Measurements from ENCODE around the gene DENND2D. TPM values are rescaled to one million over a fixed set of nuclear protein-coding genes. Genes with fewer than 3 reads are reported as not detected.

DENND2D gene, protein sequence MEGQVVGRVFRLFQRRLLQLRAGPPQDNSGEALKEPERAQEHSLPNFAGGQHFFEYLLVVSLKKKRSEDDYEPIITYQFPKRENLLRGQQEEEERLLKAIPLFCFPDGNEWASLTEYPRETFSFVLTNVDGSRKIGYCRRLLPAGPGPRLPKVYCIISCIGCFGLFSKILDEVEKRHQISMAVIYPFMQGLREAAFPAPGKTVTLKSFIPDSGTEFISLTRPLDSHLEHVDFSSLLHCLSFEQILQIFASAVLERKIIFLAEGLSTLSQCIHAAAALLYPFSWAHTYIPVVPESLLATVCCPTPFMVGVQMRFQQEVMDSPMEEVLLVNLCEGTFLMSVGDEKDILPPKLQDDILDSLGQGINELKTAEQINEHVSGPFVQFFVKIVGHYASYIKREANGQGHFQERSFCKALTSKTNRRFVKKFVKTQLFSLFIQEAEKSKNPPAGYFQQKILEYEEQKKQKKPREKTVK
- polyA plus RNA-seq (ENCODE audit: insufficient read length in 10 of 10): 1 to 10 TPM in 9 of 10 donors, under 1 TPM in 1; 0.98 to 8.7 (median 2.3) TPM
- long read RNA-seq, donor 1: 0 reads
- long read RNA-seq, donor 2: 0 reads
- long read RNA-seq, donor 3: 0 reads
- long read RNA-seq, donor 4: 0 reads
- long read RNA-seq, donor 5: 0 reads
- long read RNA-seq, donor 6: 0 reads
- long read RNA-seq, donor 7: 0 reads
- long read RNA-seq, donor 8: 0 reads
- long read RNA-seq, donor 9: 0 reads

DNA sequence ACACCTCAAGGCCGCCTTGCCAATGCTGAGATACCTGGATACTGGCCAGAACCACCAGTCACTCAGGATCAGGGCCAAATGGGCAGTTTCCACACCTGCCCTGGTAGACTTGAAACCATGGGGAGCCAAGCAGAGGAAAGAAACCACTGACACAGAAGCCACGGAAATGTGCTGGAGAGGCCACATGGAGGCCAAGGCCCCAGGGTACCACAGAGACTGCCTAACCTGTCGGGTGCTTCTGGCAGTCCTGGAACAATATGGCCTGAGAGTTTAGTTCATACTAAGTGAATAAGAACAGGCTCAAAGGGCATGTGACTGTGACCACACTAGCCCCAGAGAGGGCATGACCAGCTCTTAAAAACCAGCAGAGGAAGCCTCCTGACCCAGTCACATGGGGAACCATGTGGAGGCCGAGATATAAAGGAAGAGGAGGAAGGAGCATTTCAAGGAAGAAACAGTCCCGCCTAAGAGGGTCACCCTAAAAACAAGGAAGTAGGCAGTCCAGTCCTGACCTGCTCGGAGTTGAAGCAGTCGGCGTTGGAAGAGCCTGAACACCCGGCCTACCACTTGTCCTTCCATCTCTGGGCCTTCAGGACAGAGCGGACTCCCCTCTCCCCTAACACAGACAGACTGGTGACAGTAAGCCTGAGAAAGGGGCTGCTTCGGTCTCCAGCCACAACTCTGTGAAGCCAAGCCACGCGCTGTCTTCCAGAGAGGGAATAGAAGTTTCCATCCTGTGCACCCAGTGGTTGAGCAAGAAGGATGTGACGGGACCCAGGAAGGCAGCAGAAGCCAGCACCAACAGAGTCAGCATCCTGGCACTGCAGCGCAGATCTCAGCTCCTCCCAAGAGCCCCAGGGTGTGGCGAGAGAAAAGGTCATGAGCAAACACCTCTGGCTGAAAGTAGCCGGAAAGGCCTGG is at the start of gene DENND2D:
Gene DENND2D, minus strand, starts transcription at position 766 of the 921 bp plus-strand sequence. Its CDS starts 187 bp downstream, at position 579.
- peak in 2 of 3 donors; percentile 15 to 52 for DNase-seq

DNA sequence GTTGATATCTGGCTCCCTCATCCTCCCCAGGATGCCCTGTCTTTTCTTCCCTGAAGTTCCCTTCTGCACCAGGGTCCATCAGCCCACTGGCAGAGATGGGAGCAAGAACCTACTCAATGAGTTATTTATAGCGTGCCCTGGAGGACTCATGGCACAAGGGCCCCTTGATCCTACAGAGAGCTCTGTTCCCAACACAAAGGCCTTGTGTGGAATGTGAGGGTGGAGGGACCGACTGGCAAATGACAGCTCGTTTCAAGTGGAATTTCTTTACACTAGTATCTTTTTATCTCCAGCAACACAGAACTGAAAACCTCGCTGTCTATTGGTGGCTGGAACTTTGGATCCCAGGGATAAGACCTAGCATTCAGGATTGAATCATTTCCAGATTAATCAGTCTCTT is 49.5 kb upstream of the DENND2D start:
- no peak for DNase-seq

DNA sequence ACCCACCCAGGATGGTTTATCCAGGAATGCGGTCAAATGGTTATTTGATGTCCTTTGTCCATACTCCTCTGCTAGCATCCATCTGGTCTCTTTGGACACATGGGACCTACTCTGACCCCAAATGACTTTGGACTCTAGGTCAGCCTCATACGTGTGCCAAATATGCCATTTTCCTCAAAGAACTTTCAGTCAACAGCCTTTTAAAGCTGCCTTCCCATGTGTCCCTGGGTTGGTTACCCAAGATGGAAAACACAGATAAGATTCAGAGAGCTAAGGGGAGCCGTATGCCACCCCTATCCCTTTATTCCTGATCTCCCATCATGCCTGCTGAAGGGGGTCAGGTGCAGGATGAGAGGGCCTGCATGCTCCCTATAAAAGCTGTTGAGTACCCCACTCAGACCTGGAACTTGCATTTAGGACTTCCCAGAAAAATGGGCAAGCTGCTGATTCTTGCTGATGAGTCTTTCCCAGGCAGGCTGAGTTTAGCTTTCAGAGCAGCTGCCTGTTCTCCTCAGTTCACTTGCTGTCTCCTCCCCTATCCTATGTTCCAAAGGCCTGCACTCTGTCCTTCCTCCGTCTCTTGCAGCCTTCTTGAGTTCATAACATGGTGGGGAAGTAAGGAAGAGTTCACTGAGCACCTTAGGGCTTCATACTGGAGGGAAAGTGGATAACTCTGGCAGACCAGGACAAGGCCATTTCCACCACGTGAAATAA is 46.8 kb upstream of the DENND2D start:
- DNase-seq: no peak

DNA sequence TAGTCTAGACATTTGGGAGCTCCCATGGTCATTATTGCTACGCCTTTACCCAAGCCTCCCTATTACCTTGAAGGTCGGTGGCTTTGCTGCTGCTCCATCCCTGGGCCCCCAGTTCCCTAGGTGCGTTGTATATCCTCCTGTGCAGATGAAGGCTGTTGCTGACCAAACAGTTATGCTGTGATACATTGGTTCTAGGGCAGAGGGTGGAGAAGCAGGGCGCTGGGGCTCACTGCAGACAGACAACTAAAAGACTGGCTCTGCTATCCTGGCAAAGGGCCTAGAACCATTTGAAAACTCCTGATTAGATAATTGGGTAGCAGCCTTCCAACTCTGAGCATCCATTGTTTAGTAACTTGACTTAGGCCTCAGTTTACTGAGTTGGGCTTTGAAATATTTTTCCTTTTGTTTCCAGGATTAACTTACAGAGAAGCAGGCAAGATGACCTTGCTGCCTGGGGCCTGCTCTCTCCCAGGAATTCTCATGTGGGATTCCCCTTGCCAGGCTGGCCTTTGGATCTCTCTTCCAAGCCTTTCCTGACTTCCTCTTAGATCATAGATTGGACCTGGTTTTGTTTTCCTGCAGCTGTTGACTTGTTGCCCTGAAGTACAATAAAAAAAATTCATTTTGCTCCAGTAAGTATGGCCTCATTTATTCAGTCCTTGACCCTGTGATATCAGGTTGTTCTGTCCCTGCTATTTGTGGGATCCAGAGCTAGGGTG is 42.5 kb upstream of the DENND2D start:
- peak in 1 of 3 donors; percentile 13 for DNase-seq

DNA sequence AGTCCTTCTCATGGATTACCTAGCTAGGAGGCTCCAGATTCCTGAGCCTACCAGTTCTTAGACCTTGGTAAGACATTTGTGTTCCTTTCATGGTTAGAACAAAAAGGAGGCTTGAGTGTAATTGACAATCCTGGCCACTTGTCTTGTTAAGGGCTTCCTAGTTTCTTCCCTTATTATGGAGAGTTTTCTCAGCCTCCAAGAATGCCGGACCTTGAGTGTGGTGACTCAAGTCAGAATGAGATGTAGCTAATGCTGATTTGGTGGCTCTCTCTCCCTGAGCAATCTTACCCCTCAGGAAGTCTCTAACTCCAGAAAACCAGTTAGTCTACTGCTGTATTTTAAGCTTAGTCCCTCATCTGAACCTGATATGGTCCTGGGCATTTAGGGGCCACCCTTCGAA is 41.4 kb upstream of the DENND2D start:
- DNase-seq: no peak

DNA sequence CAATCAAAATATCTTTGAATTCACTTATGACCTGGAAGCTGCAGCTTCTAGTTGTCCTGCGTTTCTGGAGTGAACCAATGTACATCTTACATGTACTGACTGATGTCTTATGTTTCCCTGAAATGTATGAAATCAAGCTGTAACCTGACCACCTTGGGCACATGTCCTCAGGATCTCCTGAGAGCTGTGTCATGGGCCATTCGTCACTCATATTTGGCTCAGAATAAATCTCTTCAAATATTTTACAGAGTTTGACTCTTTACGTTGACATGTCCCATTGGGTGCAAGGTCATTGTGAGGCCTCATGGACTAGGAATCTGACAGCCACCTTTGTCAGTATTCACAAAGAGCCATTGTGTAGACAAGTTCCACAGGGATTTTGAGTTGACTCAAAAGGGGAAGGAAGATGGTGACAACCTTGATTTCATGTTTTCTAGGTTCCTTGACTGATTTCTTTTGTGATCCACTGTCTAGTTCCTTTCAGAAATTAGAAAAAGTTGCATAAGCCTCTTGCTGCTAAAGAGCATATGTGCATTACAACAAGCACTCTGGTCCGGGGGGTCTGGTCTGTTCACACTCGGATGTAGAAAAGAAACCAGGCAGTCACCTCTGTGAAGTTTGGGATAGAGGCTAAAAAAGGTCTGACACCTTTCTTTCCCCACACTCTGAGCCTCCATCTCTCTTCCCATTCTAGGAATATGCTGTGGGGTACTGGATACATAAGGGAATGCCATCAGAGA is 37.8 kb upstream of the DENND2D start:
- DNase-seq: no peak

DNA sequence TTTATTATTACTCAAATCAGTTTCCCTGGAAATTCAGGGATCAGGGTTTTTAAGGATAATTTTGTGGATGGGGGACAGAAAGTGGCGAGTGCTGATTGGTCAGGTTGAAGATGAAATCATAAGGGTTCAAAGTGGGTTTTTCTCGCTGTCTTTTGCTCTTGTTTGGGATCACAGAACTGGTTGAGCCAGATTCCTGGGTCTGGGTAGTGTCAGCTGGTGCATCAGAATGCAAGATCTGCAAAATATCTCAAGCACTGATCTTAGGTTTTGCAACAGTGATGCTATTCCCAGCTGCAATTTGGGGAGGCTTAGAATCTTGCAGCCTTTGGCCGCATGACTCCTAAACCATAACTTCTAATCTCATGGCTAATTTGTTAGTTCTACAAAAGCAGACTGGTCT is 36.4 kb upstream of the DENND2D start:
- no peak for DNase-seq

DNA sequence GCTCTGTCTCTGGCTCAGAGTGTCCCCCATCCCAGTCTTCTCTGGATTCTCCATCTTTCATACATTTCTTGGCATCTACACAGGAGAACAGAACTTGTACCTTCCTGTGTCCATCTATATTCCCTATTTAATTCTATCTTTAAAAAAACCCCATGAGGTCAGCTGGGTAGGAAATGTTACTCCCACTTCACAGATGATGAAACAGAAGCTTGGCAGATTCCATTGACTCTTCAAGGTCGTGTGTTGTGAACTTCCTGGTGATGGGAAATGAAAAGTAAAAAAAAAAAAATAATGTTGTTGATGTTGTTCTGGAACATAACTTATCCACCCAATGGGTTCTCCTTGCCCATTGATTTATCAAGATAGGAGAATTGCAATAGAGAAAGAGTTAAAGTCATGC is 35.9 kb upstream of the DENND2D start:
- no peak for DNase-seq

DNA sequence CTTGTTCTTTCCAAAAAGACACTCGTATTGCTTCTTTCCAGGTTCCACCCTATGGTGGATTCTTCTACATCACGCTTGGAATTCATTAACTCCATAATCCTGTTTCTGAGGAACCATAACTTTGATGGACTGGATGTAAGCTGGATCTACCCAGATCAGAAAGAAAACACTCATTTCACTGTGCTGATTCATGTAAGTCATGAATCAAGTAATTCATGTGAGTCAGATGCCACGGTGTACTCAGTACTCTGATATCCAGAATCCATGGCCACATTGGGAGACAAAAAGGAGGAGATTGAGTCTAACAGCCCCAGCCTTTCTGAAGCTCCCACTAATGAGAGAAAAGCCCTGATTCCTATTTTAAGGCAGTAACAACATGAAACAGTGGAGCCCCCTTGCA is 34.4 kb upstream of the DENND2D start:
- DNase-seq: no peak

DNA sequence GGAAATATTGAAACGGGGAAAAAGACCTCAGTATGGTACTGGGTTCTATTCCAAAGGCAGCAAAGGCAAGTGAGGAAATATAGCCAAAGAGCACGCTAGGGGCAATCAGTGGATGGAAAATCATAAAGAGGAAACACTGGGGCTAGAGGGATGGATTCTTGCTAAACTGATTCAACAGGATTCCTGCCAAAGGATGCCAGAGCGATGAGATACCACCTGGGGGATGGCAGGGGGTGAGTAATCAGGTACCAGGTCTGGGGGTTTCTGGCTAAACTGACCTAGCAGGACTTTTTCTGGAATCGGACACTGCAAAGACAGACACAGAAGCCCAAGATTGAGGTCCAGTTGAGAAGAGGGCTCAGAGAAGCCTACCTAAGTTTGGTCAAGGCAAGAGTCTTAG is 33.8 kb upstream of the DENND2D start:
- no peak for DNase-seq

DNA sequence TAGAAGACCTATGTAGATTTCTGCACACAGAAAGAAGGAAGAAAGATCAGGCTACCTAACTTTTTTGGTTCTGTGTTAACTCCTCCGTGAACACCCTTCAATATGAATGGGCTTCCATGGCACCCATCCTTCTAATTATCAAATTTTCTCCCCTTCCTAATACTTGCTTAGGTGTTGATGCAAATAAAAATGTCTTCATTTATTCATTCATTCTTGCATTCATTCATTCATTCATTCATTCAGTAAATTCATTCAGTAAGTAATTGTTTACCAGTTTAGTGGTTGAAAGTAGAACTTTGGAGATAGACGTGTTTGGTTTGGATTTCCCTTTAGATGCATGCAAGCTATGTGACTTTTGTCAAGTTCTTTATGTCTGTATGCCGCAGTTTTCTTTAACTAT is 31.7 kb upstream of the DENND2D start:
- DNase-seq: no peak

DNA sequence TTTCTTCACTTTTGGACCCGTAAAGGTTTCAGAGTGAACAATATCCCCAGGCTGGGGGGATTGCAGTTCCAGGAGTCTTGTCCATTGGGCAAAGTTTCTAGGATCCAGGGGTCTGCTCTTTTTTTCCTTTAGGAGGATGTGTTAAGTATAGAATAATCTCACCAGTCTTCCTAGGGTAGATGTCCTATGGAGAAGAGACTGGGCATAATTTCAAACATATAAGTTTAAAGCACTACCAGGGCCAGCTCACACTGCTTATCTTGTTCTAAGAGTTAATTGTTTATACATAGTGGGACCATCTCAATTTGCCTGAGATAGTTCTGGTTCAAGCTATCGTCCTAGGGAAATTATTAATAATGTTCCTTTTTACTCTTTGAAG is 28.3 kb upstream of the DENND2D start:
- DNase-seq: no peak

DNA sequence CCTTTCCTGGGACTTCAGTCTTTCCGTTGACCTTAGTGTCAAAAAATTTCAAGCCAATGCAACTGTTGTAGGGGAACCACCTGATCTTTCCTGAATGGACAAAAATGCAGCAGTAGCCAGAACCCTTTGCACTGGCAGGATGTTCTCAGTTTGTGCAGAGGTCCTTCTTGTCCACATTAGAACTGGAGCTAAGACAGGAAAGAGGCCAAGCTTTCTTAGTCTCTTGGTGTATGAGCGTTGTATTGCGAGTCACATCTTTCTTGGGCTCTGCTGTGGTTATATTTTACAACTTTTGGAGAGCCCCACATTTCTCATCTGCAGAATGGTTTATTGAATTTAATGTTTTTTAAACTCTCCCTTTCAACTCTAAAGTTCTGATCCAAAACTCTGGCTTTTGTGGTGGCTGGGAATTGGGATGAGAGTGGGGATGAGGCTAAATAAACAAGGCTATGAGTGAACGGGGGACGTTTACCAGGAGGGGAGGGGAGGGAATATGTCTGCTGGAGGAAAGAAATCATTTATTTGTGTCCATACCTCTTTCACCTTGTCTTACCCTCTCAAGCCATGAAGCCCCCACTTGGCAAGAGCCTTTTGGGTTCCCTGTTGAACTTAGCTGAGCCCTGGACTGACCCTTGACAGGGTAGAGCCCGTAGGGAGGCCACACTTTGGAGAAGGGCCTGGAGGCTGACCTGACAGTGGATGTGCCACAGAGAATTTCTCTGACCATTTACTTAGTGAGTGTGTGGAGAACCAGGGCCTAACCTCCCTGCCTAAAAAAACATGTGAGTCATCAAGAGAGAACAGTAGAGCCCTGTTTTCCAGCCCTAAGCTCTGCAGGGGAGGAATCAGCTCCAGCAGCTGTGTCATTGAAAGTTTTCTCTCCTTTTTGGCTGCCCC is 27.7 kb upstream of the DENND2D start:
- no peak for DNase-seq

DNA sequence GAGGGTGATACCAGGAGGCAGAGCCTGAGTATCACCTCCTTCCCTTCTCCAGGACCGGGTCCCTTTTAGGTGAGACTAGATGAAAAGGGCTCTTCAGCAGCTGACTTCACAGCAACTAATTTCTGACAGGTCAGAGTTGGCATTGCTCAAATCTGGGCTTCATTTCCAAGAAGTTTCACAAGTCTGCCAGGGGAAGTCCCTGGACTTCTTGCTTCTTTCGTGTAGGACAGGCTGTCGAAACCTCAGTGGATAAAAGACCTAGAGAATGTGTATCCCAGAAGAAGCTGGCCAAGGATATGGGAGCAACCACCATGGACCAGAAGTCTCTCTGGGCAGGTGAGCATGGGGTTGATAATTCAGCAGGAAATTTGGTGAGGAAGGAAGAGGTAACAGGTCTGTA is 27.0 kb upstream of the DENND2D start, which contains the start of gene CHI3L2:
Gene CHI3L2, plus strand, starts transcription at position 280 of the 400 bp plus-strand sequence. Its CDS starts 17 bp downstream, at position 297.
- DNase-seq: no peak

DNA sequence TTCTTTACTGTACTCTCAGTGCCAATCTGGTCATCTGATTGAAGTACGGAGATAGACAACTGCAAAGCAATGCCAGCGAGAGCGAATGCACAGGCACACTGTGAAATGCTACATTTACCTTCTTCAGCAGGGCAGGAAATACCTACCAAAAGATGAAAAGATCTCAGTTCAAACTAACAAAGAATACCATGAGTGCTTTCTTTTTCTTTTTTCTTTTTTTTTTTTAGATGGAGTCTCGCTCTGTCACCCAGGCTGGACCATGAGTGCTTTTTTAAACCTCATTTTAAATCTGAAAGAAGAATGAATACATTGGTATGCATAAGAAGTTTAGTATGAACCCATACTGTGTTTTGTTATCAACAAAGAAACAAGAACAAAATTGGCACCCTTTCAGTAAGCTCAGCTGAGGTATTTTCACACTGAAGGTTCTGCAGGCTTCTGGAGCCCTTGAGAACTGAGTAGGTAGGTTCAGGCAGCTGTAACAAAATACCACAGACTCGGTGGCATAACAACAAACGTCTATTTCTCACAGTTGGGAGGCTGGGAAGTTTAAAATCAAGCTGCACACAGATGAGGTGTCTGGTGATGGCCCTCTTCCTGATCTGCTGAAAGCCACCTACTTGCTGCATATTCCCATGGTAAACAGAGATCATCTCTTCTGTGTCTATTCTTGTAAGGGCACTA is 25.4 kb upstream of the DENND2D start:
- no peak for DNase-seq

DNA sequence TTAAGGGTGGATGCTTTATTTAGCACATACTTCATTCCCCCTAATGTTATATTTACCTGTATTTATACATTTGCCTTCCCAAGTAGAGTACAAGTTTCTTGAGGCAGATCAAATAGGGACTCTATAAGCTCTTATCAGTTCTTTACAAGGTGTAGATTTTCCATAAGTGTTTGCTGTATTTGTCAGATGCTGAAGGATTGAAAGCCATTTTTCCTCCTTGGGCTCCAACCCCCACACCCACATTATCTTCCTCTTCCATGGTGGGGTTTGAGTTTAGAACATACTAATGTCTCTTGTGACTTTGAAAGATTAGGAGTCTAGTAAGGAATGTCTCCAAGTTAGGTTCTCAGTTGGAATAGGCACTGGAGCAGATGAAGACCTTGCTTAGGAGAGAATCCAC is 24.6 kb upstream of the DENND2D start:
- no peak for DNase-seq

DNA sequence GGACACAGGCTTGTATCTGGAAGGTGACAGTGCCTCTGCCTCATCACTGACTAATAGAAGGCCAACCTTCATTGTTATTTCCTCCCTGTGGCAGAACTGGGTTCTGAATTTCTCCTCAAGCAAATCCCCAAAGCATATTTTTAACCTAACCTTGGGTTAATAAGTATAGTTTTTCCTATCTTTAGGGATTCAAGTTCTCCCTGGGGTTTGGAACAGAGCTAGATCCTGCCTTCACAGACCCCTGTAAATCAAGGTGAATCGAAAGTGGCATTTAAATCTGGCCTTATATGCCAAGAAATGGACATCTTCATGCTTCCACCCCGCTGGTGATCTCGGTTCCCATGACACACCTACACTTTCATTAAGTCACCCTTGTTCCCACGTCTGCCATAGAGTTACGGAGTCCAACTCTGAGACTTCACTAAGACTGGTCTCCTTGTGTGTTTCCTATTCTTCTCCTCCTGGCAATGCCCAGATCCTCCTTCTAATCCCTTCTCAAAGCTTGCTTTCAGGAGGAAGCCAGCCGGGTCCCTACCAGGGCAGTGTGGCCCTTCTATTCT is 22.8 kb upstream of the DENND2D start:
- DNase-seq: no peak
